Midbrain (tissue), 1 donor: Measurements from ENCODE around the gene RSPO4.

ENCODE experiments used
- DNase-seq: peaks from one replicate; lab custom pipeline; 2025; lab: John Stamatoyannopoulos, UW

RSPO4 gene

DNA sequence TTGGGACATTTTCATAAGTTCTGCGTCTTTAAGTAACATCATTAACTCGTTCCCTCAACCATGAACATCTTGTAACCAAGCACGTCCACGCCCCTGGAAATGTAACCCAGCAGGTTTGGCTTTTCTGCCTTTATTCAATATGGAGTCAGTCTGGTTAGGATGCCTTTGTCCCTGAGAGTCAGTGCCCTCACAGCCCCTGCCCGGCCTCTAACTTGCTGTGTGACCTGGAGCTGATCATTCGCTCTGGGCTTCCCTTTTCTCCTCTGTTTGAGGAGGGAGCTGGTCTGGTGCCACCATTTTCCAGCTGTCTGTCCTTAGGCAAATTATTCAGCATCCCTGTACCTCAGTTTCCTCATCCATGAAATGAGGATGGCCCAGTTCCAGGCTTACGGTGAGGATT is 59.5 kb downstream of the RSPO4 start:
- DNase-seq: no peak

DNA sequence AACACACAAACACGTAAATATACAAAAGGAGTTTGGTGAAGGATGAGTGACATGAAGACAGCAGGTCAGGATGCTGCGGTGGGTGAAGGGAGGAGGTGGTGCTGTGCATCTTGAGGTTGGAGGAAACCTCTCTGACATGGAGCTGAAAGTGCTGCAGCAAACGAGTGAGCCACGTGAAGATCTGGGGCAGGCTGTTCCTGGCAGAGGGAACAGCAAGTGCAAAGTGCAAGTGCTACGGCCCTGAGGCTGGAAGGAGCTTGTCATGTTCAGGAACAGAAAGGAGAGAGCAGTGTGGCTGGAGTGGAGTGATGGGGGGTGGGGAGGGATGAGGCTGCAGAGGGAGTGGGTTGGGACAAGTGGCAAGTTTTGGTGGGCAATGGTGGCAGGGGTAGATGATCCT is 61.2 kb downstream of the RSPO4 start:
- DNase-seq: no peak

GRCh38 chr20:939606-940005 is 62.5 kb downstream of the RSPO4 start:
- DNase-seq: no peak

DNA sequence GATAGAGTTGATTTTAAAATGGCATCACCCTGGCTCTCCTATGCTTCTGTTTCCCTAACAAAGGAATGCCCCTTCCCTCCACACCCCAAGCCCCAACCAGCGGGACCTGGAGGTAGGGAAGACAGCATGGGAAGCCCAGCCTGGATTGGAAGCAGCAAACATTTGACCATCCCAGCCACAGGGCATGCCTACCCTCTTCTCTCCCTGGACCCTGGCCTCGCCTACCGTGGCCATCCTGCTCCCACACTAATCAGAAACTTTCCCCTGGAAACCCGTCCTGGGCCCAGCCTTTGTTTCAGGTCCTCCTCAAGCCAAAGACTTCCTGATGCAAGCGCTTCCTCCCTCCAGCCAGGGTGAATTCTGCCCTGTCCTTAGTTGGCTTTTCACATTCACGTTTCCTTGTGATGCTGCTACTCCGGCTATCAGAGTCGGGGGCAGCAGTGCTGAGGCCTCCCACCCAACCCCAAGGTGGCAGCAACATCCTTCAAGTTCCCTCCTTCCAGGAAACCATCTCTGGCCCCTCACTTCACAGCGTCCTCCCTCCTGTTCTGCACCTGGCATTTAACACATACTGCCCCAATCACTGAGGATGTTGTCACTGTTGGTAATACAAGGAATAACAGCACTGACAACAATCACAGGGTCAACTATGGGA is 67.8 kb downstream of the RSPO4 start:
- DNase-seq: no peak

DNA sequence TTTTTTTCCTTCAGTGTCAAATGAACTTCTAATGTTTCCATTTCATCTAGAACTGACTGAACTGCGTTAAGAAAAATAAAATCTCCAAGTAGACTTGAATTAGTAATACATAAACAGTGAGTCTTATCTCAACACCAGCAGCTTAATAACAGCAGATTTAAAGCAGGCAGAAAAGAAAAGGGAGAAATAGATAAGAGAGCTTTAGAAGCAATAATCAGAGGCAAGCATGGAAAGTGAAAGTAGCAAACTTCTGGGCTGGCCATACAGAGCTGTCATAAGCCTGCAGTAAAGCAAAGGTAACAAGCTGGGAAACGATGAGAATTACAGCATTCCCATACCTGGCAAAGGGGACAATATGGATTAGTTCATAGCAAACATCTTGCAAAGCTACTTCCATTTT is 69.1 kb downstream of the RSPO4 start:
- no peak for DNase-seq

DNA sequence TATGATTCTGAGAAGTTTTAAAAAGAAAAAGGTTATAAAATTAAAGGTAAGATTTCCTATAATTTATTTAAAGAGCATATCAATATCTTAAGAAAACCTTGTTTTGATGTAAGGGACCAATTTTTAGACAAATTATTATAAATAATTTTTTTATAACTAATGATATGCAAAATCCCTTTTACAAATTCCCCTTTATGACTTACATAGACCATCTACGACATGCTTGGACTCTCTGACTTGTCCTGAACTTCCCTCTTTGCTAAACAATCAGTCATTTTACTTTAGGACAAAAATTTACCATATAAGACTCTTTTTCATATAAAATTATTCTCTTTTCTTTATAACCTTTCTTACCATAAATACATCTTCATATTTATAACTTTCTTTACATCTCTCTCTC is 70.7 kb downstream of the RSPO4 start:
- no peak for DNase-seq

DNA sequence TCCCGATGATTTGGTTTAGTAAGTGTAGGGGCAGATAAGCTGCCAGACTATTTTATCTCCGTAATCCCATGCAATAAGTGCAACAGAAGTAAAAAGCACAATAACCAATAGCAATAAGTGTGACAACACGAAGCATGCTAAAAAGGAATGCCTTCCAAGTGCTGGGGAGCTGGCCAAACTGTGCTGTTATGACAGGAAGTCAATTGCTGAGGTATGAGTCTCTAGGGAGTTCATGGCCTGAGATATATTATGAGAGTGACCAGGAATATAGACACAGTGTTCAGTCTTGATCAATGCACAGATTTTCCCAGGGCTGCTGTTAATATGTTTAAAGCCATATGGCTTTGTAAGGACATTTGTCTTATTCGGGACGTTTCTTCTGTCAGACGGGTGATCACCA is 75.4 kb downstream of the RSPO4 start:
- no peak for DNase-seq

GRCh38 chr20:925516-925915 is 76.6 kb downstream of the RSPO4 start:
- DNase-seq: no peak

GRCh38 chr20:924639-925038 is 77.5 kb downstream of the RSPO4 start:
- DNase-seq: no peak

DNA sequence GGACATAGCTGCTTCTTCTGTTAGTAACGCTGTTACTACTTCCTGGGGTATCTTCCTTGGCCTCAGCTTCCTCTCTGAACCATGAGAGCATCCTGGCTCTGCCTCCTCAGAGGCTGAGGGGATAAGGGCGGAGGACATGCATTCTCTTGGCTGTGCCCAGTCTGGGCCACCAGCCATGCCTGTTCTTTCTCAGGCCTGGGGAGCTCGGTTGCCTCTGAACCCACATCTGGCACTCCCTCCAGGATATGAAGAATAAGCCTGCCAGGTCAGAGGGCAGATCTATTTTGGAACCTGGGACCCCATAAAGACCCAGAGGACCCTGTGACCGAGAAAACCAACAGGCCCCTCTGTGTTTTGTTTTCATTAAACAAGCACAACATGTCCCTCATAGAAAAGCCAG is 79.3 kb downstream of the RSPO4 start:
- DNase-seq: peak; percentile 18

- no peak for DNase-seq
These were observed 81.0 kb downstream of the RSPO4 start for GRCh38 chr20:921068-921467.

GRCh38 chr20:920311-920710 is 81.8 kb downstream of the RSPO4 start:
- no peak for DNase-seq

GRCh38 chr20:919491-919916 is 82.6 kb downstream of the RSPO4 start:
- DNase-seq: no peak

GRCh38 chr20:917416-917815 is 84.7 kb downstream of the RSPO4 start:
- DNase-seq: no peak

DNA sequence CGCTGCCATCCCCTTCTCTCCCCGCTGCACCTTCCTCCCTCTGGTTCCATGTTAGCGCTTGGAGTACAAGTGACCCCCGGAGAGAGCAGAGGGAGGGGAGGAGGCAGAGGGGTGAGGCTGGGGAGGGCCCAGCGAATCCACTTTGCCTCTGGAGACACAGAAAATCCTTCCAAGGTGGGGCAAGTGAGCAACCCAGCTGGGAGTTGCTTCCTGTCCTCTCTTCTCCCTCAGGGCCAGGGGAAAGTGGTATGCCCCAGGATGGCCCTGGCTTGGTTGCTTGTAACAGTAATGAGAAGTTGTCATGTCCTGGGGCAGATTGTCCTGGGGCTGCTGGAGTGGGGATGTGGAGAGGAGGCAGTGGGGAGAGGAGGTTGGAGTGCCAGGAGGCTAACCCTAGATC is 85.3 kb downstream of the RSPO4 start:
- no peak for DNase-seq

DNA sequence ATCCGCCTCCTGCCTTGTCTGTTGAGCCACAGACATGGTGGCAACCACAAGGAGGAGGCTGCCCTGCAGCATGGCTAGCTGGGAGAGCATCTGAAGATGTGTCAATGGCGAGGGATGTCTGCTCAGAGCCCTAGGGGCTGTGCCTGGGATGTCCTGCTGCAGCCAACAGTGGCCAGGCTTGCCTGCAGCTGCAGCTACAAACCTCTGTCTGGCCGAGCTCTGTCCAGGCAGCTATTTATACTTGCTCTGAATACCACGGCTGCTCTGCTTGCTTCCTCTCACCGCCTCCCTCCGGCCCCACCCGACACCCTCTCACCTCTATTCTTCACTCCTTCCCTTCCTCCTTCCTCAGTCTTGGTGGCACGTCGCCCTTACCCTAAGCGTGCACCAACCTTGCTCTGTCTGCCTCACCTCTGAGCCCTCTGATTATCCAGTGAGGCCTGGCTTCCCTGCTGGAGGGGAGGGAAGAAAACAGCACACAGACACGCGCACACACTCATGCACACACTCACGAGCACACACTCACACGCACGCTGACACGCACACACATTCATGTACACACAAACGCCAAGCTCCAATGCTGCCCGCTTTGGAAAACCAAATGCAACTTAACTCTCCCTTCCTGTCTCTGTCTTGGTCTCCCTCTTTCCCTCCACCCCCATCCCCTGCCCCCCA is 85.8 kb downstream of the RSPO4 start, which contains the start of gene ANGPT4:
Gene ANGPT4 (minus strand): TSS at position 210 of the 675 bp plus-strand sequence. CDS start 120 bp downstream, at position 90.
- DNase-seq: no peak

- no peak for DNase-seq
These were observed 87.2 kb downstream of the RSPO4 start for GRCh38 chr20:914727-915498.

- no peak for DNase-seq
These were observed 88.7 kb downstream of the RSPO4 start for GRCh38 chr20:913306-913849.

DNA sequence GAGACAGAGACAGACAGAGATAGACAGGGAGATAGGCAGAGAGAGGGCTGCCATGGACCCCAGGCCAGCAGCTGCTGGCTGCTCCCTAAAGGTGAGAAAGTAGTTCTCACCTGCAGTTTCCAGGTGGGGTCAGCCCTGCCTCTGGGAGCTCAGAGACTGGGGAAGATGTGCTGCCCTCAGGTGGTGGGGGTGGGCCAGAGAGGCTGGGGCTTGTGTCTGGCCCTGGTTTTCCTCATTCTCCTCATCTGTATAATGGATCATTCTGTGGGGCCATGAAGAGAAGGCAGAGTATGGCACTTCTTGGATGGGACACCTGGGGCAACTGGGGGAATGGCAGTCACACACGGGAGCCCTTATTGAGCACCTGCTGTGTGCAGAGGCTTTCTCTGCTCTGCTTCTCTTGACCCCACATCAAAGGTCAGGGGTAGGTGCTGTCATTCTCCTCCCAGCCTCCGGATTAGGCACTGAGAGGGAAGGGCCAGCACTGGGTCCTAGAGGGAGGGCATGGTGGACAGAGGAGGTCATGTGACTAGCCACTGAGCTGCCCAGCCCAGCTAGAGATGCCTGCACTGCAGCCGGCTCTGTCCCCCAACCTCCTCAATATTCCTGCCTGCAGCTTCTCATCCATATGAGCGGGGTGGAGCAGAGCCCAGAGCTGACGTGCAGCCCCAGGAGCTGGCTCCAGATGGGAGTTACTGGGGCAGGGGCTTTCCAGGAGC is 90.1 kb downstream of the RSPO4 start:
- DNase-seq: no peak

GRCh38 chr20:910870-911770 is 91.0 kb downstream of the RSPO4 start:
- DNase-seq: no peak
